Measurements from ENCODE around the gene TYW1B.
"Not testable (repeated sequence)": the region's sequence is repeated elsewhere in the genome, so short reads cannot be mapped to it uniquely, and the experiment has no call there.

The TYW1B gene

DNA sequence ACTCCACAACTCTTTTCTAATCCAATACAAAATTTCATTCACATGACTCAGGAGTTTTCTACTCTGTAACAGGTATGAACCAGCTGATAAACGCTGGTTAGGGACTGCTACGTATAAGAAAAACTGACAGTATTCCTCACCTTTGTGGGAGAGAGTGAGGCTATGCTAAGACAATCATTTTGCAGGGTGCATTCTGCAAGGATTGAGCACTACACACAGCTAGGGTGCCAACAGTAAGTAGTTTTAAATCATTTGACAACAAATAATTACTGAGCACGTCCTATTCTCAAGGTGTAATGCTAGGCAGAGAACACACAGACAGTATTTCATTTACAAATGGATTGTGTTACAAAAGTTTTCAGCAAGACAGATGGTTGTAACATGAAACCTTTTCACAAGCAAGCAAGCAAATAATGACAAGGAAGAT, 206.2 kb downstream of the TYW1B start:
- not testable (repeated sequence) for DNase-seq

DNA sequence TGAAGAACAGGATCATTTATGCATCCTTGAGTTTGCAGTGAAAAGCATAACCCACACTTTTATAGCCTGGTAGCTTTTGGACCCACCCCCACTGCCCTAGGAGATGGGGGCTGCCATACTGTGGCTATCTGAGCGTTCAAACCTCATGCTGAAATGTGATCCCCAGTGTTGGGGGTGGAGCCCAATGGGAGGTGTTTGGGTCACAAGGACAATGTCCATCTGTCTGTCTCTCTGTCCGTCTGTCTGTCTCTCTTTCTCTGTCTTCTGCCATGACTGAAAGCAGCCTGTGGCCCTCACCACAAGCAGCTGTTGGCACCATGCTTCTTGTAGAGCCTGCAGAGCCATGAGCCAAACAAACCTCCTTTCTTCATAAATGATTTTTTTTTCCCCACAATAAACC, 207.1 kb downstream of the TYW1B start:
- DNase-seq, result not testable (repeated sequence)

GRCh38 chr7:72618435-72619180, 209.4 kb downstream of the TYW1B start:
- not testable (repeated sequence) for DNase-seq

GRCh38 chr7:72609761-72610160, 218.2 kb downstream of the TYW1B start:
- DNase-seq, result not testable (repeated sequence)

- not testable (repeated sequence) for DNase-seq
Observed at GRCh38 chr7:72607988-72608387, 220.0 kb downstream of the TYW1B start.

- not testable (repeated sequence) for DNase-seq
Observed at GRCh38 chr7:72605863-72606431, 222.1 kb downstream of the TYW1B start.

- DNase-seq, result not testable (repeated sequence)
Observed at GRCh38 chr7:72604771-72605611, 223.0 kb downstream of the TYW1B start.

GRCh38 chr7:72603476-72603875, 224.5 kb downstream of the TYW1B start:
- not testable (repeated sequence) for DNase-seq

- DNase-seq, result no peak
Observed at GRCh38 chr7:72603073-72603472, 224.9 kb downstream of the TYW1B start.

GRCh38 chr7:72601683-72602082, 226.3 kb downstream of the TYW1B start:
- DNase-seq, result not testable (repeated sequence)

DNA sequence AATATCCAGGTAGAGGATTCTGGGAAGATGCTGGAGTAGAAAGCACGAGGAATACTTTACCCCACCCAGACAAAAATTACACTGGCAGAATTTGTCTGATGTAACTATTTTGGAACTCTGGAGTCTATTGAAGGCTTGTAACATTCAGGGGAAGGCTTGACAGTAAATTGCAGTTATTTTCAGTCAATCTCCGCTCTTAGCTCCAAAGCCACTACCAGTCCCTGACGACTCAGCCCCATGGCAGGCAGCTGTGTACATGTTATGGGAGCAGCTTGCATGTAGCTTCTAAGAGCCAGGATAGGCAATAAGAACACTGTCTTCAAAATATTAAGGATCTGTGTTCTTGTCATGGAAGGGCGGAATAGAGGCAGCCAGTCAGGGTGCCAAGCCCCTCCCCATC, 238.0 kb downstream of the TYW1B start:
- not testable (repeated sequence) for DNase-seq

DNA sequence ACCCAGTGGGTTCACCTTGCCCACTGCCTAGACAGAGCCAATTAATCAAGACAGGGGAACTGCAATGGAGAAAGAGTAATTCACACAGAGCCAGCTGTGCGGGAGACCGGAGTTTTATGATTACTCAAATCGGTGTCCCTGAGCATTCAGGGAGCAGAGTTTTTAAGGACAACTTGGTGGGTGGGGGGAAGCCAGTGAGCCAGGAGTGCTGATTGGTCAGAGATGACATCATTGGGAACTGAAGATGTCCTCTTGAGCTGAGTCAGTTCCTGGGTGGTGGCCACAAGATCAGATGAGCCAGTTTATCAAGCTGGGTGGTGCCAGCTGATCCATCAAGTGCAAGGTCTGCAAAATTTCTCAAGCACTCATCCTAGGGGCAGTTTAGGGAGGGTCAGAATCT, 240.7 kb downstream of the TYW1B start:
- DNase-seq, result not testable (repeated sequence)

DNA sequence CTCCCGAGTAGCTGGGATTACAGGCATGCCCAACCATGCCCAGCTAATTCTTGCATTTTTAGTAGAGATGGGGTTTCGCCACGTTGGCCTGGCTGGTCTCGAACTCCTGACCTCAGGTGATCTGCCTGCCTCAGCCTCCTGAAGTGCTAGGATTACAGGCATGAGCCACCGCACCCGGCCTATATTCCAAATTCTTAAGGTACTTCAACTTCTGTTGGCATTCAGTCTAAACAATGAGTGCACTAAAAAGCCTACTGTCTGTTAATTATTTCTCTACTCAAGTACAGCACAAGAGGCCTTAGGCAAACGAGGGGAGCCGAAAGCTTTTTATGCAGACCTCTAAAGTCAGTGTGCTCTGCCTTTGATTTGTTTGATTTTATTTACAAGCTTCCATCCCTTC, 243.4 kb downstream of the TYW1B start:
- not testable (repeated sequence) for DNase-seq

DNA sequence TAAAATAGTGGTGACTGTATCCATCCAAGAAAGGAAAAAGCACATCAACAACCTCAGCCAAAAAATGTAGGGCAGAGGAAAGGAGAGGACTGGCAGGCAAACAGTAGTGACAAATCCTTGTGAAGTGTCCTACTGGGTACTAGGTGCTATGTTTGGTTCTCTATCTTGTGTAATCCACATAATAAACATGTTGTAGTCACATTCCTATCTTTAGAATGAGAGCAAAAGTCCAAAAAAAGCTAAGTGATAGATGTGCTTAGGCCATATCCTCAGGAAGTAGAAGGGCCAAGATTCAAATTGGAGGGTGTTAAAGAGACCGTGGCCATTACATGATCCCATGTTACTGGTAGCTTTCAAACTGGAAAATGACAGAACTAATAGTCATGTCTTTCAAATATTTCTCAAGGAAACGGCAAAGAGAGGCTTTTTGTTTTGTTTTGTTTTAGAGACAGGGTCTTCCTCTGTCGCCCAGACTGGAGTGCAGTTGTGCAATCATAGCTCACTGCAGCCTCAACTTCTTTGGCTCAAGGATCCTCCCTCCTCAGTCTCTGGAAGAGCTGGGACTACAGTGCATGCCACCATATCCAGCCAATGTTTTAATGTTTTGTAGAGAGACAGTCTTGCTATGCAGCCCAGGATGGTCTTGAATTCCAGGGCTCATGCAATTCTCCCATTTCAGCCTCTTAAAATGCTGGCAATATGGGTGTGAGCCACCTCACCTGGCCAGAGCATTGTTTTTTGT, 244.2 kb downstream of the TYW1B start:
- DNase-seq, result not testable (repeated sequence)

- DNase-seq, result not testable (repeated sequence)
Observed at GRCh38 chr7:72580142-72580770, 247.7 kb downstream of the TYW1B start.

DNA sequence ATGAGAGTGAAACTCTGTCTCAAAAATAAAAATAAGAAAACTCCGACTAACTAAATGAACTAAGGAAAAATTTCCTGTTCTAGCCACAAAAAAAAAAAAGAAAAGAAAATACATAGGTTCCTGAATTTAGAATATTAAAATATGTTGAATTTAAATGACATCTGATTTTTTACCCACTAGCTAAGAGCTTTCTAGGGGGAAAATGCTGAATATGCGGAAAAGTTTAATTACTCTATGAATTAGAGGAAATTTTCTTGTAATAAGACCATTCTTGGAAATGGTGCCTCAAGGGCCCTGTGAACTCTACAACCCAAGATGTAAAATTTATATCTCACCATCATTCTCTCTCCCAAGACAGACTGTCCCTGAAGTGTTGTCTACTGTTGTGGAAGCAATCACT, 250.9 kb downstream of the TYW1B start:
- no peak for DNase-seq

GRCh38 chr7:72561988-72562387, 266.0 kb downstream of the TYW1B start:
- not testable (repeated sequence) for DNase-seq

DNA sequence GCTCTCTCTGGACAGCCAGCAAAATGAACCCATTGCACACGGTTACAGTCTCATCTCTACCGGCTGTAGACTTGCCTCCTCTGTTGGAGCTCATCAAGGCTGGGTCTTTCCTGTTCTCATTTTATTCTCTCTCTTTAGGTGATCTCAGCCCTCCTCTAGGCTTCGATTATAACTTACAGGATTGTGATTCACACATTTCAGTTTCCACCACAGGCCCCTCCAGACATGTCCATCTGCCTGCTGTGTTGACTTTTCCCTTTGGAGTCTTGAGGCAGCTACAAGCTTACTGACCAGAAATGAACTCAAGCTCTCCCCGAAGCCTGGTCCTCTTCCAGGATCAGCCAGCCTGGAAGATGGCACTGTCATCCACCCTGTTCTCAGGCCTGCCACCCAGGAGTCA, 268.5 kb downstream of the TYW1B start:
- not testable (repeated sequence) for DNase-seq

DNA sequence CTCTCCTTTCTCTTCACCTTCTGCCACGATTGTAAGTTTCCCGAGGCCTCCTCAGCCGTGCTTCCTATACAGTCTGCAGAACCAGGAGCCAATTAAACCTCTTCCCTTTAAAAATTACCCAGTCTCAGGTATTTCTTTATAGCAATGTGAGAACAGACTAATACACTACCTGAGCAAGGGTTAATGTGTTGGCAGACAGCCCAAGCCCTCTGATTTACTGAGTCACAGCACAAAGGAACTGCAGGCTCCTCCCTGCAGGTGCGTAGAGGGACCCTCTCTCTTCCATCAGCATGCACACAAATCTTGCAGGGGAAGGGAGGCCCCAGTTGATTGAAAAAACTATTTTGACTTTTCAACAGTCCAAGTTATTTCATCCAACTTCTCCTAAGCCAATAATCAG, 271.3 kb downstream of the TYW1B start:
- DNase-seq, result not testable (repeated sequence)

GRCh38 chr7:72555238-72555637, 272.8 kb downstream of the TYW1B start:
- DNase-seq, result not testable (repeated sequence)

GRCh38 chr7:72554401-72554800, 273.6 kb downstream of the TYW1B start:
- not testable (repeated sequence) for DNase-seq

DNA sequence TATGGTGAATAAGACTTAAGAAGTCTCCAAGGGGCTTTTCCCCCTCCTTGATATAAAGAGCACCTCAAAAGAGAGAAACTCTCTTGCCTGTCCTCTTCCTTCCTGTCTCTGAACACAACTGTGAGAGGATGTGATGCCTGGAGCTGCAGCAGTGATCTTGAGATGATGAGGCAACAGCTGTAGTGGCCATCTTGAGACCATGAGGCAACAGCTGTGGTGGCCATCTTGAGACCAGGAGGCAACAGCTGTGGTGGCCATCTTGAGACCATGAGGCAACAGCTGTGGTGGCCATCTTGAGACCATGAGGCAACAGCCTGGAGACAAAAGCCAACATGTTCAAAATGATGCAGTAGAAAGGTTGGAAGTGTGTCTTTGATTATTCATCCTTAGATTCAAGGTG, 277.5 kb downstream of the TYW1B start:
- not testable (repeated sequence) for DNase-seq
